CD14-positive monocyte (primary cell): ENCODE data around the gene CXCL10. TPM values are rescaled to one million over a fixed set of nuclear protein-coding genes. Genes with fewer than 3 reads are reported as not detected.

ENCODE experiments used
- DNase-seq, 3 donors: peaks; one replicate each; pipeline ENCODE4 v3.0.0-alpha.2; 2011 to 2022
- H2AFZ ChIP-seq: 2 replicates; pipeline ENCODE4 v1.6.0; 2012; ENCODE audit warnings: mild to moderate bottlenecking, low read depth, low read length, inconsistent platforms; ENCODE audit not compliant: insufficient read depth, poor library complexity, severe bottlenecking
- H3K27ac ChIP-seq, 2 donors: 1 replicate in 1 of 2; 2 replicates in 1 of 2; pipeline ENCODE4 v1.5.1; 2012 to 2013; ENCODE audit warnings: low read length in 2 of 2, control low read depth in 1 of 2, inconsistent platforms in 1 of 2, low read depth in 1 of 2, mild to moderate bottlenecking in 1 of 2
- H3K27me3 ChIP-seq, 2 donors: one replicate each; pipeline versions ENCODE4 v1.6.0 to v1.6.1; 2011 to 2013; ENCODE audit warnings: low read length in 2 of 2; ENCODE audit not compliant: control insufficient read depth in 2 of 2, insufficient read depth in 2 of 2
- H3K36me3 ChIP-seq, 2 donors: replicated peaks in 1 of 2; 1 replicate in 1 of 2; 2 replicates in 1 of 2; pipeline versions ENCODE4 v1.5.1 to v1.6.1; 2012 to 2013; ENCODE audit warnings: low read length in 2 of 2, control low read depth in 1 of 2, inconsistent platforms in 1 of 2, mild to moderate bottlenecking in 1 of 2; ENCODE audit not compliant: insufficient read depth in 2 of 2, control insufficient read depth in 1 of 2
- H3K4me1 ChIP-seq, 2 donors: 1 replicate in 1 of 2; 2 replicates in 1 of 2; pipeline versions ENCODE4 v1.5.1 to v1.6.1; 2012 to 2013; ENCODE audit warnings: low read length in 2 of 2, control low read depth in 1 of 2, inconsistent platforms in 1 of 2, mild to moderate bottlenecking in 1 of 2, moderate library complexity in 1 of 2; ENCODE audit not compliant: insufficient read depth in 2 of 2, control insufficient read depth in 1 of 2
- H3K4me2 ChIP-seq: replicated peaks from 2 replicates; pipeline ENCODE3; 2012; ENCODE audit warnings: low read length, moderate library complexity, mild to moderate bottlenecking; ENCODE audit not compliant: poor library complexity, severe bottlenecking; ENCODE audit errors: extremely low read depth
- H3K4me3 ChIP-seq, 3 experiments: fragments of 200-600 bp in 1 of 3; sonication (generic) in 1 of 3; replicated peaks in 1 of 3; 1 replicate in 2 of 3; 2 replicates in 1 of 3; pipeline ENCODE4 v1.5.1; 2011 to 2013; ENCODE audit warnings: low read length in 3 of 3, mild to moderate bottlenecking in 3 of 3, control low read depth in 2 of 3, low read depth in 2 of 3, inconsistent platforms in 1 of 3, moderate library complexity in 1 of 3
- H3K79me2 ChIP-seq: 2 replicates; pipeline ENCODE4 v1.6.0; 2012; ENCODE audit warnings: mild to moderate bottlenecking, control low read depth, inconsistent platforms, low read length, moderate library complexity; ENCODE audit not compliant: insufficient read depth
- H3K9ac ChIP-seq: 2 replicates; pipeline ENCODE4 v1.6.0; 2017; ENCODE audit warnings: low read length, mild to moderate bottlenecking; ENCODE audit not compliant: insufficient read depth, poor library complexity, severe bottlenecking
- H3K9me3 ChIP-seq, 2 donors: replicated peaks in 1 of 2; 1 replicate in 1 of 2; 2 replicates in 1 of 2; pipeline versions ENCODE4 v1.5.1 to v1.6.1; 2012 to 2013; ENCODE audit warnings: low read length in 2 of 2, control low read depth in 1 of 2; ENCODE audit not compliant: control insufficient read depth in 1 of 2, insufficient read depth in 1 of 2
- H4K20me1 ChIP-seq: 2 replicates; pipeline ENCODE4 v1.6.0; 2012; ENCODE audit warnings: mild to moderate bottlenecking, low read length, control low read depth, moderate library complexity; ENCODE audit not compliant: insufficient read depth
- H3K27ac Mint-ChIP-seq, 7 donors: one replicate each; pipeline ENCODE4 v1.8.0; 2020; ENCODE audit warnings: mild to moderate bottlenecking in 7 of 7, mixed read lengths in 7 of 7, moderate library complexity in 6 of 7, inconsistent platforms in 2 of 7
- H3K27me3 Mint-ChIP-seq, 3 donors: one replicate each; pipeline ENCODE4 v1.8.0; 2021 to 2022; ENCODE audit warnings: low read depth in 3 of 3, mild to moderate bottlenecking in 3 of 3, mixed read lengths in 3 of 3, moderate library complexity in 3 of 3, inconsistent platforms in 1 of 3
- H3K36me3 Mint-ChIP-seq, 2 donors: one replicate each; pipeline ENCODE4 v1.8.0; 2020; ENCODE audit warnings: mixed read lengths in 2 of 2, inconsistent platforms in 1 of 2, mild to moderate bottlenecking in 1 of 2
- H3K4me1 Mint-ChIP-seq: one replicate; pipeline ENCODE4 v1.8.0; 2020; ENCODE audit warnings: mild to moderate bottlenecking, mixed read lengths
- H3K4me3 Mint-ChIP-seq, 2 donors: one replicate each; pipeline ENCODE4 v1.8.0; 2020; ENCODE audit warnings: mild to moderate bottlenecking in 2 of 2, mixed read lengths in 2 of 2, moderate library complexity in 1 of 2
- H3K9me3 Mint-ChIP-seq, 7 donors: one replicate each; pipeline ENCODE4 v1.8.0; 2020 to 2022; ENCODE audit warnings: mixed read lengths in 7 of 7, mild to moderate bottlenecking in 6 of 7, moderate library complexity in 6 of 7, inconsistent platforms in 2 of 7
- CTCF ChIP-seq: fragments of 200-600 bp; IDR thresholded peaks from one replicate; pipeline ENCODE4 v1.8.0; 2022; ENCODE audit warnings: antibody characterized with exemption, mild to moderate bottlenecking
- WGBS: methylation state at CpG from one replicate; pipeline ENCODE4 v1.1.5; 2013; ENCODE audit warnings: missing lambda C conversion rate; ENCODE audit not compliant: insufficient coverage; 5-methylcytosine and 5-hydroxymethylcytosine counted together
- intact Hi-C, 2 donors: fragments of 100-400 bp; cut with micrococcal nuclease; formaldehyde crosslinking; loops; one replicate each; pipeline versions ENCODE4 v1.15.0 to v1.15.1; 2023
- polyA plus RNA-seq, 3 donors: library from polyadenylated mRNA; depleted of rRNA in 1 of 3; unstranded in 2 of 3; stranded (reverse) in 1 of 3; fragments of 300-500 nt in 2 of 3; fragments of >200 nt in 1 of 3; fragmentation: Illumina TruSeq in 2 of 3; gene quantifications; 1 replicate in 2 of 3; 2 replicates in 1 of 3; pipeline ENCODE4 v1.2.3, GENCODE V29; 2012 to 2021

Gene CXCL10
- polyA plus RNA-seq, 3 donors: 5.5 to 16.5 (median 16.3) TPM

- DNase-seq: no peak
- H3K4me2 ChIP-seq: no peak overlapping the region
- H2AFZ ChIP-seq: no peak overlapping the region
- H3K4me3 ChIP-seq: no peak overlapping the region
- H3K9me3 Mint-ChIP-seq: peaks cover 0 to 1% (median 0%) of the 10 kb centered on the region in 7 donors
- no peak overlapping the region for H3K9ac ChIP-seq
- no peaks in the 10 kb centered on the region for H3K36me3 ChIP-seq
- peaks cover 14% of the 10 kb centered on the region for H3K4me1 Mint-ChIP-seq
- no peaks in the 10 kb centered on the region for H3K27me3 ChIP-seq
- H3K27ac Mint-ChIP-seq: no peak overlapping the region
- WGBS: no CpG with 5 or more reads among the region's 2 CpGs
- H4K20me1 ChIP-seq: no peaks in the 10 kb centered on the region
- no peaks in the 10 kb centered on the region for H3K36me3 Mint-ChIP-seq
- H3K9me3 ChIP-seq: no peaks in the 10 kb centered on the region
- H3K27me3 Mint-ChIP-seq: peaks cover 1 to 4% (median 2%) of the 10 kb centered on the region in 3 donors
- H3K79me2 ChIP-seq: no peaks in the 10 kb centered on the region
- intact Hi-C loops: loop anchor here in 1 of 2 donors (2.0 kb wide), 1 partner anchor 69 kb away; no protein-coding TSS in a partner anchor
- H3K4me3 Mint-ChIP-seq: no peak overlapping the region
- no peak overlapping the region for H3K27ac ChIP-seq
- H3K4me1 ChIP-seq: peaks cover 14 to 15% of the 10 kb centered on the region in 2 donors
- TF ChIP-seq CTCF: no peak
Observed at GRCh38 chr4:75997946-75998345, 25.4 kb downstream of the CXCL10 start.

GRCh38 chr4:75997081-75997480 lies 26.2 kb downstream of the CXCL10 start:
- H3K4me1 ChIP-seq: peaks cover 7% of the 10 kb centered on the region in 2 donors
- no peaks in the 10 kb centered on the region for H3K9me3 ChIP-seq
- Mint-ChIP-seq H3K4me3 (no peak overlapping the region), H3K4me1 (peaks cover 7% of the 10 kb centered on the region), H3K36me3 (no peaks in the 10 kb centered on the region), H3K27ac (no peak overlapping the region), H3K9me3 (no peaks in the 10 kb centered on the region), H3K27me3 (peaks cover 1 to 7% (median 4%) of the 10 kb centered on the region in 3 donors)
- H3K79me2 ChIP-seq: no peaks in the 10 kb centered on the region
- no peaks in the 10 kb centered on the region for H4K20me1 ChIP-seq
- H3K4me3 ChIP-seq: no peak overlapping the region
- no peak for TF ChIP-seq CTCF
- peaks cover 0 to 2% of the 10 kb centered on the region in 2 donors for H3K27me3 ChIP-seq
- H3K36me3 ChIP-seq: no peaks in the 10 kb centered on the region
- no CpG with 5 or more reads among the region's 1 CpG for WGBS
- DNase-seq: no peak
- intact Hi-C loops: loop anchor here in 1 of 2 donors (2.0 kb wide), 1 partner anchor 70 kb away; no protein-coding TSS in a partner anchor
- no peak overlapping the region for H3K27ac ChIP-seq
- H3K4me2 ChIP-seq: no peak overlapping the region
- H3K9ac ChIP-seq: no peak overlapping the region
- H2AFZ ChIP-seq: no peak overlapping the region
